Ascending aorta (tissue), 2 donors: ENCODE results near the gene INPP4A. TPM values are rescaled to one million over a fixed set of nuclear protein-coding genes. Genes with fewer than 3 reads are reported as not detected.

Experiments
- DNase-seq, 2 donors: peaks; one replicate each; pipeline ENCODE4 v3.0.0-alpha.2; 2019; ENCODE audit warnings: low spot score in 2 of 2
- H3K27ac ChIP-seq, 2 donors: fragments of 200-600 bp; sonication (generic); one replicate each; pipeline ENCODE4 v1.5.1; 2016 to 2017; ENCODE audit warnings: mild to moderate bottlenecking in 1 of 2
- H3K27me3 ChIP-seq: fragments of 200-600 bp; sonication (generic); one replicate; pipeline ENCODE4 v1.5.1; 2017
- H3K36me3 ChIP-seq, 2 donors: fragments of 200-600 bp; sonication (generic); one replicate each; pipeline ENCODE4 v1.5.1; 2016
- H3K4me1 ChIP-seq, 2 donors: fragments of 200-600 bp; sonication (generic); one replicate each; pipeline ENCODE4 v1.5.1; 2016 to 2017; ENCODE audit warnings: mild to moderate bottlenecking in 1 of 2
- H3K4me3 ChIP-seq, 2 donors: fragments of 200-600 bp; sonication (generic); one replicate each; pipeline ENCODE4 v1.5.1; 2016 to 2017; ENCODE audit warnings: mild to moderate bottlenecking in 1 of 2
- H3K9me3 ChIP-seq, 2 donors: fragments of 200-600 bp; sonication (generic); one replicate each; pipeline ENCODE4 v1.5.1; 2016
- intact Hi-C: fragments of 100-400 bp; cut with DNase I; formaldehyde crosslinking; loops from one replicate; pipeline ENCODE4 v1.15.1; 2023
- total RNA-seq: library from RNA; depleted of rRNA; stranded (reverse); fragments of >200 nt; gene quantifications from one replicate; pipeline ENCODE4 v1.1.0, GENCODE V29; 2016
- TF ChIP-seq, protein P1 (sequence below), 3 experiments: fragments of 200-600 bp in 2 of 3; fragments of 450-650 bp in 1 of 3; sonication (generic) in 2 of 3; IDR thresholded peaks; one replicate each; pipeline ENCODE4 v1.5.1; 2016 to 2019; ENCODE audit warnings: antibody characterized with exemption in 3 of 3, mild to moderate bottlenecking in 1 of 3, moderate library complexity in 1 of 3

INPP4A gene
- total RNA-seq, 1 donor from 2014 or later: 52.8 TPM

DNA sequence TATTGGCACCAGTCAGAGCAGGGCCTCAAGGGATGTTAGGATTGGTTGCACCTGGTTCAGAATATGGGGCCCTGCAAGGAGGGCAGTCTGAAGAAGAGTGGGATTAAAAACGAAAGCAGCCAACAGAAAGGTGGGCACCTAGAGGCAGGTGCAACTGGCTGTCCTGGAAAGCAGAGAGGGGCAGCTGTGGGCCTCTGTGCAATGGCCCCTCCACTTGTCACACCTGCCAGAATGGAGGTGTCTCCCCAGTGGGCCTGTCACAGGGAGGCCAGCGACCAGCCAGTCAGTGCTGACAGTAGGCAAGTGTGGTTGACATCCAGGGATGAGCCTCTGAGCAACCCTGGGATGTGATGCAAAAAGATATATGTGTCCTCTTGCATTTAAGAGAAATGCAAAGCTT is 37.7 kb downstream of the INPP4A start:
- no peak for DNase-seq
- H3K4me1 ChIP-seq: peaks cover 0 to 19% of the 10 kb centered on the region in 2 donors
- H3K9me3 ChIP-seq: no peaks in the 10 kb centered on the region
- H3K4me3 ChIP-seq: no peak overlapping the region
- H3K27ac ChIP-seq: no peak overlapping the region
- H3K36me3 ChIP-seq: no peaks in the 10 kb centered on the region
- intact Hi-C loops: no loop called here
- TF ChIP-seq, protein P1, sequence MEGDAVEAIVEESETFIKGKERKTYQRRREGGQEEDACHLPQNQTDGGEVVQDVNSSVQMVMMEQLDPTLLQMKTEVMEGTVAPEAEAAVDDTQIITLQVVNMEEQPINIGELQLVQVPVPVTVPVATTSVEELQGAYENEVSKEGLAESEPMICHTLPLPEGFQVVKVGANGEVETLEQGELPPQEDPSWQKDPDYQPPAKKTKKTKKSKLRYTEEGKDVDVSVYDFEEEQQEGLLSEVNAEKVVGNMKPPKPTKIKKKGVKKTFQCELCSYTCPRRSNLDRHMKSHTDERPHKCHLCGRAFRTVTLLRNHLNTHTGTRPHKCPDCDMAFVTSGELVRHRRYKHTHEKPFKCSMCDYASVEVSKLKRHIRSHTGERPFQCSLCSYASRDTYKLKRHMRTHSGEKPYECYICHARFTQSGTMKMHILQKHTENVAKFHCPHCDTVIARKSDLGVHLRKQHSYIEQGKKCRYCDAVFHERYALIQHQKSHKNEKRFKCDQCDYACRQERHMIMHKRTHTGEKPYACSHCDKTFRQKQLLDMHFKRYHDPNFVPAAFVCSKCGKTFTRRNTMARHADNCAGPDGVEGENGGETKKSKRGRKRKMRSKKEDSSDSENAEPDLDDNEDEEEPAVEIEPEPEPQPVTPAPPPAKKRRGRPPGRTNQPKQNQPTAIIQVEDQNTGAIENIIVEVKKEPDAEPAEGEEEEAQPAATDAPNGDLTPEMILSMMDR (IDR thresholded peaks at IDR 0.05): no peak
- H3K27me3 ChIP-seq: no peaks in the 10 kb centered on the region

DNA sequence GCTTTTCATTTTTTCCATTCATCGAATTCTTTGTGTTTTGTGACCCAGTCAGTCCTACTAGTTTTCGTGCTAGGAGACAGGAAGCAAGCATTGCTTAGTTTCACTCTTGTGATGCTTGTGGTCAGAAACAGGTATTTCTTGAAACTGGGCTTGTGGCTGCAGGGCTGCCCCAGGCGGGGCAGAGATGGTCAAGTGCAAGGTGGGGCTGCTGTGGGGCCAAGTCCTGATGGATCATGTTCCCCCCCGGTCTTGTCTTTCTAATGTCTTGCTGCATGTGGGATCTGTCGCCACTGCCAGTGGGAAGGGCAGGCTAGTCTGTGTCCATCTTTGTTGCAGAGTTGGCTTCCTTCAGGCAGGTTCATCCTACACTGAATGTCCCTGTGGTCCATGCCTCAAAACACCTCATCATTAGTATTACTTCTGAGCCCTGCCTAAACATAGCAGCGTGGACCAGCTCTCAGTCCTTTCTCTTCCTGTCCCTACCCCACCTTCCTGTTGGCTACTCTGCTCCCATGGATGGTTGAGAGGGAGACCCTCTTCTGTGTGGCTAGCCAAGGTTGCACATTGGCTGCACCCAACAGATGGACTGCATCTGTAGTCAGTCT is 38.7 kb downstream of the INPP4A start:
- intact Hi-C loops: no loop called here
- no peak for DNase-seq
- H3K27ac ChIP-seq: no peak overlapping the region
- H3K27me3 ChIP-seq: no peaks in the 10 kb centered on the region
- H3K9me3 ChIP-seq: no peaks in the 10 kb centered on the region
- TF ChIP-seq, protein P1 (IDR thresholded peaks at IDR 0.05): no peak
- H3K4me1 ChIP-seq: peaks cover 0 to 17% of the 10 kb centered on the region in 2 donors
- H3K36me3 ChIP-seq: no peaks in the 10 kb centered on the region
- H3K4me3 ChIP-seq: no peak overlapping the region

DNA sequence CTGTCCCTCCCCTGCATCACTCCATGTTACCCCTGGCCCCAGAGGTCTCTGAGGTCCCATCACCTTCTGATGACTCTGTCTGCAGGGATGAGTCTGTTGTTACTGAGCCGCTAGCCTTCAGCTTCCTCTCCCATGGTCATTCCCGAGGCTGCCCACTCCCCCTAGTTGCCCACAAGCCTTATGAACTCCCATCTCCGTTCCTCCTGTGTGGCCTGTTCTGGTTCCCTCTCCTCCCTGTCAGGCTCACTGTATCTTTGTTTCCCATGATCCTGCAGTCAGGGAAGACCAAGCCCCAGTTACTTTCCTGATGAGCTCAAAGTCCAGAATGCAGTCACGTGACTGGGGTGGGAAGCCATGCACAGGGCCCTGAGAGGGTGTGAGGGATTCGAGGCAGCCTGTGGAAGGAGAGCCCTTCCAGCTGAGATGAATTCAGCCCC is 39.5 kb downstream of the INPP4A start:
- intact Hi-C loops: no loop called here
- Histone ChIP-seq H3K36me3 (no peaks in the 10 kb centered on the region), H3K4me3 (no peak overlapping the region), H3K27ac (no peak overlapping the region), H3K9me3 (no peaks in the 10 kb centered on the region), H3K4me1 (peaks cover 0 to 12% of the 10 kb centered on the region in 2 donors), H3K27me3 (no peaks in the 10 kb centered on the region)
- TF ChIP-seq, protein P1 (IDR thresholded peaks at IDR 0.05): no peak
- no peak for DNase-seq

DNA sequence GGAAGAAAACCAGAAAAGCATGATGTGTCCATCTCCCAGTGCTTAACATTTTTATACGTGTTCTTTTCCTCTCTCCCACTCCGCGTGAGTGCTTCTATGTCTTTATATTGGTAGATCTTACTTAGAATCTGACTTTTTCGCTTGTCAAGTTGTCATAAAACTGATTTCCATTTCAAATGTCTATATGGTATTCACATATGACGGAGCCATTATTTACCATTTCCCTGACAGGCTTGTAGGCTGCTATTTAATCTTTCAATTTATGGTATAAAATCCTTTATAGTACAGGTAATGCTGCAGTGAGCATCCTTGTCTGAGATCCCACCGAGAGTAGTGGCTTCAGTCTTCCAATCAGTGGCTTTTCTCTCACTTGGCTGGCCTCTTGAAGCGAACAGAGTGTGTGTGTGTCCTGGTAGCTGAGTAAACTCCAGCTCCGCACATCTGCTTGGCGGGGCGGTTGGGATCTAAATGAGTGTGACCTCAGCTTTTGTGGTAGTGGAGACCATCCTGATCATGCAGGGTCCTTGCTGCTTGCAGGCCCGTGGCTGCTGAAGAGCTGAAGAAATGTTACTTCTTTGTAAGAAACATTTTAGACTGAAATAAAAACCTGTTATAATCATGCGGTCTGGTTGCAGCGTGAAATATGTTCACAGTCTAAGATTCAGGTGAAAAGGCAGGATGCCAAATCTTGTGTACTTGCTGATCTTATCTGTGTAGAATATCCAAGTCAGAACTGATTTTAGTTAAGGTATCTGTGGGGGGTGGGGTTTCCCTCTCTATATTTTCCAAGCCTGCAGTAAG is 40.2 kb downstream of the INPP4A start:
- intact Hi-C loops: no loop called here
- Histone ChIP-seq H3K9me3 (no peaks in the 10 kb centered on the region), H3K36me3 (no peaks in the 10 kb centered on the region), H3K27ac (no peak overlapping the region), H3K4me3 (no peak overlapping the region), H3K27me3 (no peaks in the 10 kb centered on the region), H3K4me1 (peaks cover 0 to 5% of the 10 kb centered on the region in 2 donors)
- TF ChIP-seq, protein P1 (IDR thresholded peaks at IDR 0.05): no peak
- DNase-seq: no peak

DNA sequence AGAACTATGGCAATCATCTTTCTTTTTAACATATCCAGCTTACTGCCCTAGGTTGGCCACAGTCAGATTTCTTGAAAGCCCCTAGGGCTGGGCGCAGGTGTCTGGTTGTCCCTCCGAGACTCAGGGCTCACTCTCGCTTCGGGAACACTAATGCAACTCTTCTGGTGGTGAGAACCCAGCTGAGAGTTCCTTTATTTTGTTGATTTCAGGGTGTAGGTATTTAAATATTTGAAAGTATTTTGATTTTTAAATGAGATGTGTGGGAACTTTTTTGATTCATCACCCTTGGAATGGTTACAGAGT is 40.7 kb downstream of the INPP4A start:
- H3K4me3 ChIP-seq: no peak overlapping the region
- no peak for DNase-seq
- peaks cover 0 to 3% of the 10 kb centered on the region in 2 donors for H3K4me1 ChIP-seq

More for the DNA sequence above, 40.7 kb downstream of the INPP4A start:
- no peaks in the 10 kb centered on the region for H3K27me3 ChIP-seq
- no peak overlapping the region for H3K27ac ChIP-seq
- intact Hi-C loops: no loop called here
- TF ChIP-seq, protein P1 (IDR thresholded peaks at IDR 0.05): no peak
- no peaks in the 10 kb centered on the region for H3K36me3 ChIP-seq
- H3K9me3 ChIP-seq: no peaks in the 10 kb centered on the region
